Measurements from ENCODE around the gene ZGLP1.

DNA sequence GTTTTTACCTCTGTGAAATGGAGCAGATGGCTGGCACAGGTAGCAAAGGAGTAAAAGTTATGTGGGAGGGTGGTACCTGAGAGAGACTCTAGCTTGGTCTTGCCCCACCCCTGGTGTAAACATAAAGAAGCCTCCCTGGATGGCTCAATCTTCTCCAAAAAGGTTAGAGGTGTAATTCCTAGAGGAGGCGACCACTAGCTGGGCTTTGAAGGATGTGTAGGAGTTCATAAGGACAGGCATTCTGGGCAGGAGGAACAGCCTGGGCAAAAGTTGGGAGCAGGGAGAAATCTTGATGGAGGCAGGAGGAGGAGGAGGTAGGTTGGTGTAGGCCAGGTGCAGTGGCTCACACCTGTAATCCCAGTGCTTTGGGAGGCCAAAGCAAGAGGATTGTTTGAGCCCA, 30.7 kb downstream of the ZGLP1 start:
- TF ChIP-seq, protein P1, sequence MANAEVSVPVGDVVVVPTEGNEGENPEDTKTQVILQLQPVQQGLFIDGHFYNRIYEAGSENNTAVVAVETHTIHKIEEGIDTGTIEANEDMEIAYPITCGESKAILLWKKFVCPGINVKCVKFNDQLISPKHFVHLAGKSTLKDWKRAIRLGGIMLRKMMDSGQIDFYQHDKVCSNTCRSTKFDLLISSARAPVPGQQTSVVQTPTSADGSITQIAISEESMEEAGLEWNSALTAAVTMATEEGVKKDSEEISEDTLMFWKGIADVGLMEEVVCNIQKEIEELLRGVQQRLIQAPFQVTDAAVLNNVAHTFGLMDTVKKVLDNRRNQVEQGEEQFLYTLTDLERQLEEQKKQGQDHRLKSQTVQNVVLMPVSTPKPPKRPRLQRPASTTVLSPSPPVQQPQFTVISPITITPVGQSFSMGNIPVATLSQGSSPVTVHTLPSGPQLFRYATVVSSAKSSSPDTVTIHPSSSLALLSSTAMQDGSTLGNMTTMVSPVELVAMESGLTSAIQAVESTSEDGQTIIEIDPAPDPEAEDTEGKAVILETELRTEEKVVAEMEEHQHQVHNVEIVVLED (CRISPR knock-in tag; IDR thresholded peaks at IDR 0.05; ENCODE audit: borderline replicate concordance), result no peak
- TF ChIP-seq ZNF501 (CRISPR knock-in tag; IDR thresholded peaks at IDR 0.05) (no peak), ZNF558 (CRISPR knock-in tag; IDR thresholded peaks at IDR 0.05; ENCODE audit: borderline replicate concordance) (no peak), ZNF713 (CRISPR knock-in tag; IDR thresholded peaks at IDR 0.05) (no peak), ZMYM4 (CRISPR knock-in tag; IDR thresholded peaks at IDR 0.05) (no peak), TCF7L2 (IDR thresholded peaks at IDR 0.05; ENCODE audit: low read depth, low read length) (no peak)
- TF ChIP-seq, protein P2, sequence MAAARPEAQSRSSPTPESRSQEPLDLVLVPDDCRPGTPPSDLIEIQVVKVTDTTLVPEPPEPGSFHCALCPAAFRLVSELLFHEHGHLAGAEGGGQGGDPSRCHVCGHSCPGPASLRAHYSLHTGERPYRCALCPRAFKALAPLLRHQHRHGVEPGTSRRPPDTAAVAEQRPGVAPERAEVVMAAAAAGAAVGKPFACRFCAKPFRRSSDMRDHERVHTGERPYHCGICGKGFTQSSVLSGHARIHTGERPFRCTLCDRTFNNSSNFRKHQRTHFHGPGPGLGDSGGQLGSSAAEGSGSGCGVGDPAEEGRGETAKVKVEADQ (CRISPR knock-in tag; IDR thresholded peaks at IDR 0.05; ENCODE audit: borderline replicate concordance), result no peak

Data from HepG2 (cell line).